H1 (cell line): ENCODE data around the gene ADPRH. TPM values are rescaled to one million over a fixed set of nuclear protein-coding genes. Genes with fewer than 3 reads are reported as not detected.

Experiments
- CTCF ChIA-PET: fragments of 300-600 bp; sonication (Branson Sonifier 250); formaldehyde crosslinking; loops from one replicate; lab custom pipeline; 2021; ENCODE audit not compliant: partially characterized antibody; lab: Charles Lee
- POLR2A ChIA-PET: fragments of 300-600 bp; sonication (Branson Sonifier 250); formaldehyde crosslinking; loops from one replicate; lab custom pipeline; 2021; ENCODE audit warnings: inconsistent platforms; ENCODE audit not compliant: partially characterized antibody; lab: Charles Lee
- DNase-seq, 2 experiments: peaks; one replicate each; pipeline versions ENCODE4 v3.0.0 to v3.0.0-alpha.2; 2010 to 2022; ENCODE audit warnings: low spot score in 2 of 2, low read depth in 1 of 2, mixed read lengths in 1 of 2
- FAIRE-seq: peaks from 2 replicates; lab custom pipeline; 2011; peaks lifted over from hg19 to GRCh38; lab: Jason Lieb, UNC
- H2AFZ ChIP-seq: 2 replicates; pipeline ENCODE4 v1.8.1; 2012; ENCODE audit warnings: low read length, inconsistent platforms
- H2AK5ac ChIP-seq: 2 replicates; pipeline ENCODE4 v1.6.1; 2013; ENCODE audit warnings: low read depth, low read length
- H2BK120ac ChIP-seq: replicated peaks from 2 replicates; pipeline ENCODE3; 2013; ENCODE audit warnings: low read depth, low read length, inconsistent platforms
- H2BK12ac ChIP-seq: 2 replicates; pipeline ENCODE4 v1.6.1; 2013; ENCODE audit warnings: low read depth, low read length
- H2BK15ac ChIP-seq: 2 replicates; pipeline ENCODE4 v1.6.1; 2013; ENCODE audit warnings: low read length
- H2BK20ac ChIP-seq: 2 replicates; pipeline ENCODE4 v1.6.1; 2013; ENCODE audit warnings: low read length
- H2BK5ac ChIP-seq: 2 replicates; pipeline ENCODE4 v1.6.1; 2013; ENCODE audit warnings: low read depth, low read length
- H3K14ac ChIP-seq: 2 replicates; pipeline ENCODE4 v1.6.1; 2013; ENCODE audit warnings: inconsistent platforms; ENCODE audit not compliant: insufficient read length
- H3K18ac ChIP-seq: 2 replicates; pipeline ENCODE4 v1.6.1; 2013; ENCODE audit warnings: low read length; ENCODE audit errors: extremely low read depth
- H3K23ac ChIP-seq: 2 replicates; pipeline ENCODE4 v1.6.1; 2013; ENCODE audit warnings: inconsistent platforms; ENCODE audit not compliant: insufficient read length
- H3K23me2 ChIP-seq: 2 replicates; pipeline ENCODE4 v1.6.1; 2013; ENCODE audit warnings: low read depth, low read length
- H3K27ac ChIP-seq: 2 replicates; pipeline ENCODE4 v1.6.1; 2011; ENCODE audit warnings: low read depth, low read length, inconsistent platforms
- H3K27me3 ChIP-seq, 4 experiments: replicated peaks in 1 of 4; 1 replicate in 1 of 4; 2 replicates in 3 of 4; pipeline versions ENCODE4 v1.6.1 to v1.8.1; 2011 to 2013; ENCODE audit warnings: low read length in 3 of 4, mild to moderate bottlenecking in 3 of 4, inconsistent platforms in 2 of 4, mixed read lengths in 2 of 4, moderate library complexity in 1 of 4; ENCODE audit not compliant: control insufficient read depth in 3 of 4, insufficient read depth in 3 of 4; ENCODE audit errors: extremely low read depth in 1 of 4
- H3K36me3 ChIP-seq, 4 experiments: 2 replicates each; pipeline versions ENCODE4 v1.6.1 to v1.8.1; 2011 to 2013; ENCODE audit warnings: mild to moderate bottlenecking in 4 of 4, low read length in 3 of 4, moderate library complexity in 2 of 4, control low read depth in 1 of 4, inconsistent platforms in 1 of 4; ENCODE audit not compliant: insufficient read depth in 4 of 4, control insufficient read depth in 2 of 4
- H3K4ac ChIP-seq: replicated peaks from 2 replicates; pipeline ENCODE3; 2013; ENCODE audit warnings: low read length, low read depth, mixed read lengths, inconsistent platforms; ENCODE audit not compliant: insufficient read length
- H3K4me1 ChIP-seq, 4 experiments: replicated peaks in 1 of 4; 1 replicate in 1 of 4; 2 replicates in 3 of 4; pipeline versions ENCODE4 v1.6.1 to v1.8.1; 2011 to 2013; ENCODE audit warnings: low read length in 3 of 4, inconsistent platforms in 2 of 4, mixed read lengths in 1 of 4; ENCODE audit not compliant: insufficient read depth in 4 of 4, control insufficient read depth in 3 of 4
- H3K4me2 ChIP-seq, 2 experiments: 2 replicates each; pipeline versions ENCODE4 v1.6.1 to v1.8.1; 2011 to 2013; ENCODE audit warnings: low read depth in 2 of 2, low read length in 2 of 2, control low read depth in 1 of 2, inconsistent platforms in 1 of 2, mild to moderate bottlenecking in 1 of 2; ENCODE audit not compliant: insufficient read depth in 1 of 2
- H3K4me3 ChIP-seq, 4 experiments: fragments of 200-600, 300-600 bp in 1 of 4; sonication (generic), shearing (Covaris generic), sonication (Bioruptor Twin) in 1 of 4; 2 replicates each; pipeline versions ENCODE4 v1.5.1 to v1.8.1; 2011 to 2016; ENCODE audit warnings: low read length in 4 of 4, low read depth in 3 of 4, control low read depth in 2 of 4, inconsistent platforms in 2 of 4, mild to moderate bottlenecking in 2 of 4, mixed read lengths in 1 of 4, moderate library complexity in 1 of 4; ENCODE audit not compliant: insufficient read depth in 2 of 4; ENCODE audit errors: extremely low read depth in 1 of 4
- H3K56ac ChIP-seq: replicated peaks from 2 replicates; pipeline ENCODE3; 2013; ENCODE audit warnings: low read depth, mild to moderate bottlenecking, mixed read lengths, low read length, inconsistent platforms; ENCODE audit not compliant: insufficient read length
- H3K79me1 ChIP-seq: 2 replicates; pipeline ENCODE4 v1.6.1; 2013; ENCODE audit warnings: low read depth, low read length, control low read depth
- H3K79me2 ChIP-seq, 2 experiments: 2 replicates each; pipeline versions ENCODE4 v1.6.1 to v1.8.1; 2012 to 2013; ENCODE audit warnings: low read length in 2 of 2, mild to moderate bottlenecking in 2 of 2, inconsistent platforms in 1 of 2; ENCODE audit not compliant: insufficient read depth in 2 of 2, control insufficient read depth in 1 of 2
- H3K9ac ChIP-seq, 4 experiments: replicated peaks in 1 of 4; 1 replicate in 1 of 4; 2 replicates in 3 of 4; pipeline versions ENCODE4 v1.6.1 to v1.8.1; 2011 to 2013; ENCODE audit warnings: low read depth in 3 of 4, low read length in 3 of 4, control low read depth in 2 of 4, mild to moderate bottlenecking in 2 of 4, moderate library complexity in 2 of 4, inconsistent platforms in 1 of 4; ENCODE audit errors: extremely low read depth in 1 of 4
- H3K9me3 ChIP-seq, 2 experiments: 2 replicates each; pipeline versions ENCODE4 v1.6.1 to v1.8.1; 2012 to 2013; ENCODE audit warnings: mild to moderate bottlenecking in 2 of 2, moderate library complexity in 2 of 2, control low read depth in 1 of 2, inconsistent platforms in 1 of 2, low read depth in 1 of 2, low read length in 1 of 2, mixed read lengths in 1 of 2; ENCODE audit not compliant: insufficient read depth in 2 of 2
- H4K20me1 ChIP-seq, 2 experiments: replicated peaks in 1 of 2; 2 replicates each; pipeline versions ENCODE3 to v1.8.1; 2011 to 2013; ENCODE audit warnings: inconsistent platforms in 2 of 2, low read length in 2 of 2, mild to moderate bottlenecking in 1 of 2; ENCODE audit not compliant: insufficient read depth in 2 of 2, control insufficient read depth in 1 of 2
- H4K5ac ChIP-seq: 2 replicates; pipeline ENCODE4 v1.6.1; 2013; ENCODE audit warnings: low read length, low read depth, mixed read lengths, inconsistent platforms; ENCODE audit not compliant: insufficient read length
- H4K8ac ChIP-seq: 2 replicates; pipeline ENCODE4 v1.8.0; 2013; ENCODE audit warnings: mild to moderate bottlenecking, moderate library complexity, low read length, inconsistent platforms; ENCODE audit not compliant: insufficient read depth; ENCODE audit errors: extremely low read depth
- H4K91ac ChIP-seq: replicated peaks from 2 replicates; pipeline ENCODE3; 2013; ENCODE audit warnings: low read length, mixed read lengths, inconsistent platforms; ENCODE audit not compliant: insufficient read length
- ATF2 ChIP-seq: IDR thresholded peaks from 2 replicates; pipeline ENCODE4 v1.6.1; 2012; ENCODE audit warnings: low read length, inconsistent platforms
- BRCA1 ChIP-seq: IDR thresholded peaks from 2 replicates; pipeline ENCODE4 v1.6.1; 2012; ENCODE audit warnings: low read depth, low read length, improper control_type of control experiment
- CBX5 ChIP-seq: fragments of 300-800, 300-1000 bp; sonication (generic); IDR thresholded peaks from 2 replicates; pipeline ENCODE4 v1.7.1; 2016; ENCODE audit warnings: antibody characterized with exemption, low read length, low read depth
- CBX8 ChIP-seq: fragments of 300-800, 300-1000 bp; sonication (generic); IDR thresholded peaks from 2 replicates; pipeline ENCODE4 v1.7.1; 2016; ENCODE audit warnings: low read depth, low read length, borderline replicate concordance
- CTCF ChIP-seq, 3 experiments: IDR thresholded peaks; 1 replicate in 2 of 3; 2 replicates in 1 of 3; pipeline versions ENCODE4 v1.5.1 to v1.6.1; 2011; ENCODE audit warnings: low read length in 3 of 3, mild to moderate bottlenecking in 3 of 3, inconsistent platforms in 2 of 3, low read depth in 1 of 3, moderate library complexity in 1 of 3; ENCODE audit not compliant: insufficient read depth in 1 of 3; ENCODE audit errors: control extremely low read depth in 1 of 3
- KDM4A ChIP-seq: IDR thresholded peaks from one replicate; pipeline ENCODE4 v1.7.1; 2012; ENCODE audit warnings: low read depth, mild to moderate bottlenecking, moderate library complexity, low read length, inconsistent platforms; ENCODE audit not compliant: severe bottlenecking
- POLR2AphosphoS5 ChIP-seq: IDR thresholded peaks from 2 replicates; pipeline ENCODE4 v1.6.1; 2011; ENCODE audit warnings: low read depth, low read length
- POU5F1 ChIP-seq: IDR thresholded peaks from 2 replicates; pipeline ENCODE4 v1.6.1; 2011; ENCODE audit warnings: low read depth, mild to moderate bottlenecking, low read length, moderate library complexity
- SAP30 ChIP-seq: fragments of 300-600 bp; sonication (generic); IDR thresholded peaks from 2 replicates; pipeline ENCODE4 v1.7.1; 2012; ENCODE audit warnings: low read length, moderate library complexity, mild to moderate bottlenecking, inconsistent platforms; ENCODE audit not compliant: insufficient read depth, insufficient replicate concordance
- WGBS, 2 experiments: shearing (Covaris generic) in 1 of 2; methylation state at CpG; one replicate each; pipeline versions ENCODE4 v1.1.6 to v1.1.7; 2013 to 2015; ENCODE audit warnings: low lambda C conversion rate in 2 of 2, mixed read lengths in 2 of 2, inconsistent platforms in 1 of 2, low coverage in 1 of 2, missing lambda C conversion rate in 1 of 2; ENCODE audit not compliant: insufficient replicate concordance in 2 of 2, insufficient coverage in 1 of 2, insufficient read length in 1 of 2; ENCODE audit errors: extremely low coverage in 1 of 2, missing lambda C conversion rate in 1 of 2; 5-methylcytosine and 5-hydroxymethylcytosine counted together
- polyA plus RNA-seq, 7 experiments: library from polyadenylated mRNA; depleted of rRNA in 3 of 7; stranded (reverse) in 5 of 7; unstranded in 2 of 7; fragments of >200 nt in 5 of 7; fragments of 200-250 nt in 2 of 7; gene quantifications; 1 replicate in 5 of 7; 2 replicates in 1 of 7; 4 replicates in 1 of 7; pipeline versions ENCODE4 v1.2.1 to v1.2.3, GENCODE V29; 2011 to 2013; ENCODE audit warnings: missing spikeins in 2 of 7, mixed read lengths in 2 of 7
- total RNA-seq: library from RNA; stranded (reverse); fragmentation: NEBNext Ultra II Directional; extraction: Animal tissue kit (Norgen Biotek cat#: 25700); gene quantifications from 2 replicates; pipeline ENCODE4 v1.2.1, GENCODE V29; 2021

Gene ADPRH
- total and polyA plus RNA-seq, 2 of the 8 experiments (the other 6 are each of a cell fraction or from before 2014, with no cell fraction given): 2.6 to 4.2 TPM

- H3K36me3 ChIP-seq: no peaks in the 10 kb centered on the region
- H4K20me1 ChIP-seq: no peaks in the 10 kb centered on the region
- FAIRE-seq (no peak), DNase-seq (no peak)
- H2BK20ac ChIP-seq: no peak overlapping the region
- H3K79me2 ChIP-seq: no peaks in the 10 kb centered on the region
- H3K56ac ChIP-seq: no peak overlapping the region
- H4K5ac ChIP-seq: no peak overlapping the region
- H2AFZ ChIP-seq: no peak overlapping the region
- no peaks in the 10 kb centered on the region for H3K9me3 ChIP-seq
- H3K23me2 ChIP-seq: no peaks in the 10 kb centered on the region
- H3K23ac ChIP-seq: no peak overlapping the region
- H3K4me1 ChIP-seq: 0 out of 7 replicates have a peak, but pooled peaks cover 0 to 2% (median 0%) of the 10 kb centered on the region in 4 experiments
- ChIA-PET CTCF (interaction anchor here (0.6 to 2.0 kb wide), 4 partner anchors 20 to 91 kb away, joined by 3 to 8 read pairs (median 4); no protein-coding TSS in a partner anchor), POLR2A (no interaction called here)
- no peak overlapping the region for H3K9ac ChIP-seq
- no peak overlapping the region for H3K4ac ChIP-seq
- H3K4me3 ChIP-seq: no peak overlapping the region
- no peaks in the 10 kb centered on the region for H3K79me1 ChIP-seq
- no peak overlapping the region for H3K14ac ChIP-seq
- no peak overlapping the region for H3K4me2 ChIP-seq
- H3K27ac ChIP-seq: no peak overlapping the region
- no peak overlapping the region for H2BK120ac ChIP-seq
- H3K18ac ChIP-seq: no peak overlapping the region
- 88% methylated on average over 5 of the region's 5 CpGs; no CpG with 5 or more reads in 1 of the 2 experiments for WGBS, 2 experiments
- no peak overlapping the region for H4K91ac ChIP-seq
- no peak overlapping the region for H2BK15ac ChIP-seq
- H2BK12ac ChIP-seq: no peak overlapping the region
- no peaks in the 10 kb centered on the region; a peak in 1 of 7 replicates for H3K27me3 ChIP-seq
- H2BK5ac ChIP-seq: no peak overlapping the region
- no peak overlapping the region for H4K8ac ChIP-seq
- no peak overlapping the region for H2AK5ac ChIP-seq
- TF ChIP-seq POLR2AphosphoS5 (no peak), SAP30 (no peak), KDM4A (no peak), CTCF (IDR thresholded peaks at IDR 0.05; ENCODE audit: control extremely low read depth in 1 of 3, insufficient read depth in 1 of 3, low read depth in 1 of 3, low read length in 3 of 3) (no peak), CBX8 (no peak), BRCA1 (no peak), CBX5 (no peak), POU5F1 (no peak), ATF2 (no peak)
Measured at GRCh38 chr3:119620899-119621298, 41.6 kb downstream of the ADPRH start.
